Uterus (tissue), 2 donors: ENCODE data around the gene GCLC.

Experiments
- CTCF ChIP-seq, 4 experiments: fragments of 200-600 bp in 2 of 4; fragments of 450-650 bp in 2 of 4; sonication (generic) in 2 of 4; IDR thresholded peaks; one replicate each; pipeline ENCODE4 v1.5.1; 2016 to 2019; ENCODE audit warnings: antibody characterized with exemption in 4 of 4, mild to moderate bottlenecking in 2 of 4, moderate library complexity in 1 of 4
- POLR2A ChIP-seq, 2 donors: fragments of 450-650 bp; IDR thresholded peaks; one replicate each; pipeline ENCODE4 v1.6.1; 2016; ENCODE audit warnings: antibody characterized with exemption in 2 of 2, mild to moderate bottlenecking in 1 of 2, moderate library complexity in 1 of 2

GRCh38 chr6:53564401-53565065 is 19.6 kb upstream of the GCLC start:
- TF ChIP-seq CTCF (IDR thresholded peaks at IDR 0.05) (no peak), POLR2A (IDR thresholded peaks at IDR 0.05) (no peak)
